D341Med (cell line): ENCODE measurements around the gene ADM5.

Experiments used
- DNase-seq: peaks from one replicate; pipeline ENCODE4 v3.0.0; 2012; ENCODE audit warnings: low spot score

Gene ADM5

DNA sequence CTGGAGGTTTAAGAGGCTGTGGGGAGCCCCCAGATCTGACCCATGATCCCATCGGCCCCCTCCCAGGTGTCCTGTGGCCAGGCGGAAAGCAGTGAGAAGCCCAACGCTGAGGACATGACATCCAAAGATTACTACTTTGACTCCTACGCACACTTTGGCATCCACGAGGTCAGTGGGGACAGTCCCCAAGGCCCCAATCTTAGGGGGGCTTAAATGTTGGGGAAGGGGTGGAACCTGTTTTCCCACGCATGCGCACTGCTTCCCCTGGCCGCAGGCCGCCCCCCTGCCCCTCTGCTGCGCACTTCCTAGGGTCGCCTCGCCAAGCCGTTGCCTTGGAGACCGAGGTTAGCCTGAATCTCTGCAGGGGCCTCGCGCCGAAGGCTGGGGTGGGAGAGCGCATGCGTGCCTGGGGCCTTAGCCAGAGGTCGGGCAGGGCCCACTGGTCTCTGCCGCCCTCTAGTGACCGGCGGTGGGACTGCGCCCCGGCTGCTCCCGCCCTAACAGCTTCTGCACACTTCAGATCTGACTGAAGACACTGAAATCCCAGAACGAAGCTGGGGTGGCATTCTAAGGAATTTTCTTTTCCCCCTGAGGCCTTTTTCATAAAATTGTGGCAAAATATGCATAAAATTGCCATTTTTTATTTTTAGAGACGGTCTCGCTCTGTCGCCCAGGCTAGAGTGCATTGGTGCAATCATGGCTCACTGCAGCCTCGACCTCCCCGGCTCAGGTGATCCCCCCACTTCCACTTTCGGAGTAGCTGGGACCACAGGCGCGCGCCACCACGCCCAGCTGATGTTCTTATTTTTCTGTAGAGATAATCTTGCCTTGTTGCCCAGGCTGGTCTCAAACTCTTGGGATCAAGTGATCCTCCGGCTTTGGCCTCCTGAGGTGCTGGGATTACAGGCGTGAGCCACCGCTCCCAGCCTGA lies 8.7 kb upstream of the ADM5 start:
- peak; percentile 96 for DNase-seq

- DNase-seq, result no peak
Measured at GRCh38 chr19:49681830-49682229, 7.6 kb upstream of the ADM5 start.

DNA sequence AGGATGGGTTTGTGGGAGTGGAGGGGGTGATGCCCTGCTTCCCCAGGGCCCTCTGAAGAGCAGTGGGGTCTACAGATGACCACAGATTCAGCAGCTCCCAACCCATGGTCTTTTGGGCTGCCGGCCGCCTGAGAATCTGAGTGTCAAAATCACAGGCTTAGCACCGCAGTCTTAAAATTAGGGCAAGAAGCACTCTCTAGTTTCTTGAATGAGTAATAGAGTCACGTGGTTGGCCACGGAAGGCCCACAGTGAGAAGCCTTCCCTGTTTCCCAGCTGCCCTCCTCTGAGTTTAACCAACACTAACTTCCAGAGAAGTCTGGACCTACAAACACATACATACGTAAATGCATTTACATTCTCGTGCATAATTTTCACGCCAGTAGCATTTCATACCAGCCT lies 7.1 kb upstream of the ADM5 start:
- DNase-seq, result no peak

GRCh38 chr19:49683814-49684250 lies 5.6 kb upstream of the ADM5 start:
- DNase-seq, result no peak

GRCh38 chr19:49684251-49684982 lies 5.0 kb upstream of the ADM5 start:
- peak; percentile 68 for DNase-seq

GRCh38 chr19:49684983-49685553 lies 4.3 kb upstream of the ADM5 start:
- DNase-seq, result no peak

DNA sequence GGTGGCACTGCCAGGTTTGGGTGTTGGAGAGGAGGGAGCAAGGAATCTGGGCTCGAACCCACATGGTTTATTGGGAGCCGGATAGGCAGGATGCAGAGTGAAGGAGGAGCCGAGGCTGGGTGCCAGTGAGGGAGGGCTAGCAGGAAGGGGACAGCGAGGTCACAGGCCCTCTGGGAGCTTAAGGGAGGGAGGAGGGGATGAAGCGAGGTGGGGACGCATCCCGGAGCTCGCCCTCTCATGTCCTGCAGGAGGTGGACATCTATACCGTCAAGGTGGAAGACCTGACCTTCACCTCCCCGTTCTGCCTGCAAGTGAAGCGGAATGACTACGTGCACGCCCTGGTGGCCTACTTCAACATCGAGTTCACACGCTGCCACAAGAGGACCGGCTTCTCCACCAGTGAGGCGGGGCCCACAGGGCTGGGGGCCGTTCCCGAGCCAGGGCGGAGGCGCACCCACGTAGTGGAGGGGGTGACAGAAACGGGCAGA lies 3.5 kb upstream of the ADM5 start:
- DNase-seq, result no peak

GRCh38 chr19:49686503-49687088 lies 2.8 kb upstream of the ADM5 start:
- no peak for DNase-seq

- DNase-seq, result no peak
Measured at GRCh38 chr19:49687150-49687549, 2.2 kb upstream of the ADM5 start.

GRCh38 chr19:49687566-49688316 lies 1.7 kb upstream of the ADM5 start:
- no peak for DNase-seq

GRCh38 chr19:49688531-49689132 lies 762 bp upstream of the ADM5 start:
- DNase-seq, result no peak

GRCh38 chr19:49690079-49690655 lies 773 bp downstream of the ADM5 start:
- peak; percentile 38 for DNase-seq

- DNase-seq, result peak; percentile 90
Measured at GRCh38 chr19:49690656-49691242, 1.4 kb downstream of the ADM5 start, which contains the start of gene CPT1C. Gene CPT1C (plus strand): TSS chr19:49691116. CDS start chr19:49692253, 1,137 bp downstream.

DNA sequence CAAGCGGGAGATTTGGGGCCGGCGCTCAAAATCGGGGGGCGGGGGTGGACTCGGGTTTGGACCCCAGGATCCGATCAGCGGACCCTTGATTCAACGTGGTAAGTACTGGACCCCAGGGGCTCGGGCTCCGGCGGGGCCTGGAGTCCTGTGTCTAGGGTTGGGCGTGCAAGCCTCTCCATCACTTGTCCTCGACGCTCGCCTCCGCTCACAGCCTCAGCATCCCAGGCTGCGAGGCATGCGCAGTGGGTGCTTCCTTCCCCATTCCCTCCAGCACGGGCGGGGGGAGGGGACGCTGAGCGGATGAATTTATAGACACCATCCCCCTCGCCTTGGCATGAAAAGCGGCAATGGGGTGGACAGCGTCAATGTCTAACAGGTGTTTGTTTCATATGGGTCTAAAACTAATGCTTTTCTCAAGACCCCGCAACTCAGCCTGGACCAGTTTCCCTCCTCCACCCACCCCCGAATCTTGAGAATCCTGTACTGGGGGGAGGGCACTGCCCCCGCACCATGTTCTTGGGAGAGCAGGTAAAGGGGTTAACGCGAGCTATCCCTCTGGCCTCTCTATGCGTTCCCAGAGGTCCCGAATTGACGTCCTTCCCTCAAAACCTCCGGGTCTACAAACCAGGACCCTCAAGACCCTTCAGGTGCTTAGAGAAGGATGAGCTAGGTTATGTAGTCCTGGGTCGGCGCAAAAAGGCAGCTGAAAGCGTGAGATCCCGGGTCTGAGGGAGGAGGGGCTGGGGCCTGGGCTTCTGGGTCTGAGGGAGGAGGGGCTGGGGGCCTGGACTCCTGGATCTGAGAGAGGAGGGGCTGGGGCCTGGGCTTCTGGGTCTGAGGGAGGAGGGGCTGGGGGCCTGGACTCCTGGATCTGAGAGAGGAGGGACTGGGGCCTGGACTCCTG lies 2.1 kb downstream of the ADM5 start:
- peak; percentile 74 for DNase-seq

GRCh38 chr19:49692147-49692506 lies 2.7 kb downstream of the ADM5 start:
- DNase-seq, result no peak

- no peak for DNase-seq
Measured at GRCh38 chr19:49696115-49696514, 6.7 kb downstream of the ADM5 start.

GRCh38 chr19:49696865-49697264 lies 7.5 kb downstream of the ADM5 start:
- no peak for DNase-seq

GRCh38 chr19:49699364-49699763 lies 10.0 kb downstream of the ADM5 start:
- DNase-seq, result no peak

DNA sequence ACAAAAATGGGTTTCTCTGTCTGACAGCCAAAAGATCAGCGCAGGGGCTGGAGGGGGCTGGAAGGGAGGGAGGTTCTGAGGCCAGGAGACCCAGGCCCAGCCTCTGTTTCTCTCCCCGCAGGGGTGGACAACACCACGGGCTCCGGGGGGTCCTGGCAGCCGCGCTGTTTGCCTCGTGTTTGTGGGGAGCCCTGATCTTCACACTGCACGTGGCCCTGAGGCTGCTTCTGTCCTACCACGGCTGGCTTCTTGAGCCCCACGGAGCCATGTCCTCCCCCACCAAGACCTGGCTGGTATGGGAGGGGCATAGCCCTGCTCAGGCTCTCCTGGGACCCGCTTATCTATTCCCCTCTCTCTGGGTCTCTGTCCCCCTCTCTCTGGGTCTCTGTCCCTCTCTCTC lies 11.2 kb downstream of the ADM5 start:
- DNase-seq, result no peak
